Calu3 (cell line): ENCODE data around the gene TBC1D17. TPM values are rescaled to one million over a fixed set of nuclear protein-coding genes. Genes with fewer than 3 reads are reported as not detected.

ENCODE experiments used
- BruUV-seq: library from RNA; stranded (reverse); fragments of 400-500 nt; replicated peaks from 2 replicates; lab custom pipeline; 2021; lab: Mats Ljungman, UMichigan
- CTCF ChIA-PET: fragments of 300-600 bp; sonication (Branson Sonifier 250); formaldehyde crosslinking; loops from one replicate; lab custom pipeline; 2022; ENCODE audit warnings: antibody characterized with exemption; lab: Charles Lee
- DNase-seq: peaks from one replicate; pipeline ENCODE4 v3.0.0; 2022
- H3K27ac Mint-ChIP-seq: one replicate; pipeline ENCODE4 v1.8.0; 2022; ENCODE audit warnings: mixed read lengths; ENCODE audit not compliant: unreplicated experiment
- H3K27me3 Mint-ChIP-seq: one replicate; pipeline ENCODE4 v1.8.0; 2022; ENCODE audit warnings: mixed read lengths; ENCODE audit not compliant: unreplicated experiment
- H3K36me3 Mint-ChIP-seq: one replicate; pipeline ENCODE4 v1.8.0; 2022; ENCODE audit warnings: mild to moderate bottlenecking, moderate library complexity, mixed read lengths; ENCODE audit not compliant: insufficient read depth, unreplicated experiment
- H3K4me1 Mint-ChIP-seq: one replicate; pipeline ENCODE4 v1.8.0; 2022; ENCODE audit warnings: mild to moderate bottlenecking, low read depth, mixed read lengths; ENCODE audit not compliant: unreplicated experiment
- H3K4me3 Mint-ChIP-seq: one replicate; pipeline ENCODE4 v1.8.0; 2022; ENCODE audit warnings: mild to moderate bottlenecking, low read depth, moderate library complexity, mixed read lengths; ENCODE audit not compliant: unreplicated experiment
- H3K9me3 Mint-ChIP-seq: one replicate; pipeline ENCODE4 v1.8.0; 2022; ENCODE audit warnings: low read depth, mixed read lengths; ENCODE audit not compliant: unreplicated experiment
- CTCF ChIP-seq: fragments of 200-600 bp; IDR thresholded peaks from one replicate; pipeline ENCODE4 v1.8.0; 2022; ENCODE audit warnings: antibody characterized with exemption; ENCODE audit not compliant: unreplicated experiment
- intact Hi-C: fragments of 100-400 bp; cut with micrococcal nuclease; formaldehyde crosslinking; loops from one replicate; pipeline ENCODE4 v1.10.0; 2022; ENCODE audit not compliant: unreplicated experiment
- total RNA-seq: library from RNA; stranded (reverse); gene quantifications from 2 replicates; pipeline ENCODE4 v1.2.3, GENCODE V29; 2022

The TBC1D17 gene
- total RNA-seq, 1 experiment from 2014 or later = 56.9 TPM

- BruUV-seq = no TSS peak
- Mint-ChIP-seq H3K27ac (no peak overlapping the region), H3K27me3 (no peaks in the 10 kb centered on the region), H3K9me3 (no peaks in the 10 kb centered on the region), H3K36me3 (no peaks in the 10 kb centered on the region), H3K4me3 (no peak overlapping the region), H3K4me1 (peaks cover 17% of the 10 kb centered on the region)
- CTCF ChIA-PET = no interaction called here
- no peak for DNase-seq
- intact Hi-C loops = no loop called here
- no peak for TF ChIP-seq CTCF
These were observed 4.3 kb downstream of the TBC1D17 start for GRCh38 chr19:49881672-49882394.

GRCh38 chr19:49882643-49883042 is 5.1 kb downstream of the TBC1D17 start:
- no peak for TF ChIP-seq CTCF
- H3K9me3 Mint-ChIP-seq = no peaks in the 10 kb centered on the region
- H3K4me3 Mint-ChIP-seq = no peak overlapping the region
- DNase-seq = no peak
- CTCF ChIA-PET = no interaction called here
- no peaks in the 10 kb centered on the region for H3K27me3 Mint-ChIP-seq
- no peak overlapping the region for H3K27ac Mint-ChIP-seq
- no TSS peak for BruUV-seq
- intact Hi-C loops = no loop called here
- peaks cover 17% of the 10 kb centered on the region for H3K4me1 Mint-ChIP-seq
- H3K36me3 Mint-ChIP-seq = peaks cover 2% of the 10 kb centered on the region

GRCh38 chr19:49883094-49883493 is 5.6 kb downstream of the TBC1D17 start:
- Mint-ChIP-seq H3K4me1 (peaks cover 13% of the 10 kb centered on the region), H3K27ac (no peak overlapping the region), H3K4me3 (no peak overlapping the region), H3K27me3 (no peaks in the 10 kb centered on the region), H3K36me3 (peaks cover 7% of the 10 kb centered on the region), H3K9me3 (no peaks in the 10 kb centered on the region)
- no TSS peak for BruUV-seq
- TF ChIP-seq CTCF = no peak
- CTCF ChIA-PET = no interaction called here
- intact Hi-C loops = no loop called here
- no peak for DNase-seq

- TF ChIP-seq CTCF = no peak
- no TSS peak for BruUV-seq
- CTCF ChIA-PET = no interaction called here
- Mint-ChIP-seq H3K4me1 (peaks cover 3% of the 10 kb centered on the region), H3K9me3 (no peaks in the 10 kb centered on the region), H3K27ac (no peak overlapping the region), H3K4me3 (no peak overlapping the region), H3K36me3 (peaks cover 17% of the 10 kb centered on the region), H3K27me3 (no peaks in the 10 kb centered on the region)
- DNase-seq = no peak
- intact Hi-C loops = no loop called here
These were observed 6.6 kb downstream of the TBC1D17 start for GRCh38 chr19:49884109-49884508.
